Calu3 (cell line): ENCODE data around the gene KLHL29. TPM values are rescaled to one million over a fixed set of nuclear protein-coding genes. Genes with fewer than 3 reads are reported as not detected.

Experiments used
- BruUV-seq: library from RNA; stranded (reverse); fragments of 400-500 nt; replicated peaks from 2 replicates; lab custom pipeline; 2021; lab: Mats Ljungman, UMichigan
- CTCF ChIA-PET: fragments of 300-600 bp; sonication (Branson Sonifier 250); formaldehyde crosslinking; loops from one replicate; lab custom pipeline; 2022; ENCODE audit warnings: antibody characterized with exemption; lab: Charles Lee
- DNase-seq: peaks from one replicate; pipeline ENCODE4 v3.0.0; 2022
- H3K27ac Mint-ChIP-seq: one replicate; pipeline ENCODE4 v1.8.0; 2022; ENCODE audit warnings: mixed read lengths; ENCODE audit not compliant: unreplicated experiment
- H3K27me3 Mint-ChIP-seq: one replicate; pipeline ENCODE4 v1.8.0; 2022; ENCODE audit warnings: mixed read lengths; ENCODE audit not compliant: unreplicated experiment
- H3K36me3 Mint-ChIP-seq: one replicate; pipeline ENCODE4 v1.8.0; 2022; ENCODE audit warnings: mild to moderate bottlenecking, moderate library complexity, mixed read lengths; ENCODE audit not compliant: insufficient read depth, unreplicated experiment
- H3K4me1 Mint-ChIP-seq: one replicate; pipeline ENCODE4 v1.8.0; 2022; ENCODE audit warnings: mild to moderate bottlenecking, low read depth, mixed read lengths; ENCODE audit not compliant: unreplicated experiment
- H3K4me3 Mint-ChIP-seq: one replicate; pipeline ENCODE4 v1.8.0; 2022; ENCODE audit warnings: mild to moderate bottlenecking, low read depth, moderate library complexity, mixed read lengths; ENCODE audit not compliant: unreplicated experiment
- H3K9me3 Mint-ChIP-seq: one replicate; pipeline ENCODE4 v1.8.0; 2022; ENCODE audit warnings: low read depth, mixed read lengths; ENCODE audit not compliant: unreplicated experiment
- intact Hi-C: fragments of 100-400 bp; cut with micrococcal nuclease; formaldehyde crosslinking; loops from one replicate; pipeline ENCODE4 v1.10.0; 2022; ENCODE audit not compliant: unreplicated experiment
- total RNA-seq: library from RNA; stranded (reverse); gene quantifications from 2 replicates; pipeline ENCODE4 v1.2.3, GENCODE V29; 2022
- TF ChIP-seq, protein P1 (sequence below): fragments of 200-600 bp; IDR thresholded peaks from one replicate; pipeline ENCODE4 v1.8.0; 2022; ENCODE audit warnings: antibody characterized with exemption; ENCODE audit not compliant: unreplicated experiment

Gene KLHL29
- total RNA-seq, 1 experiment from 2014 or later: 11.9 TPM

DNA sequence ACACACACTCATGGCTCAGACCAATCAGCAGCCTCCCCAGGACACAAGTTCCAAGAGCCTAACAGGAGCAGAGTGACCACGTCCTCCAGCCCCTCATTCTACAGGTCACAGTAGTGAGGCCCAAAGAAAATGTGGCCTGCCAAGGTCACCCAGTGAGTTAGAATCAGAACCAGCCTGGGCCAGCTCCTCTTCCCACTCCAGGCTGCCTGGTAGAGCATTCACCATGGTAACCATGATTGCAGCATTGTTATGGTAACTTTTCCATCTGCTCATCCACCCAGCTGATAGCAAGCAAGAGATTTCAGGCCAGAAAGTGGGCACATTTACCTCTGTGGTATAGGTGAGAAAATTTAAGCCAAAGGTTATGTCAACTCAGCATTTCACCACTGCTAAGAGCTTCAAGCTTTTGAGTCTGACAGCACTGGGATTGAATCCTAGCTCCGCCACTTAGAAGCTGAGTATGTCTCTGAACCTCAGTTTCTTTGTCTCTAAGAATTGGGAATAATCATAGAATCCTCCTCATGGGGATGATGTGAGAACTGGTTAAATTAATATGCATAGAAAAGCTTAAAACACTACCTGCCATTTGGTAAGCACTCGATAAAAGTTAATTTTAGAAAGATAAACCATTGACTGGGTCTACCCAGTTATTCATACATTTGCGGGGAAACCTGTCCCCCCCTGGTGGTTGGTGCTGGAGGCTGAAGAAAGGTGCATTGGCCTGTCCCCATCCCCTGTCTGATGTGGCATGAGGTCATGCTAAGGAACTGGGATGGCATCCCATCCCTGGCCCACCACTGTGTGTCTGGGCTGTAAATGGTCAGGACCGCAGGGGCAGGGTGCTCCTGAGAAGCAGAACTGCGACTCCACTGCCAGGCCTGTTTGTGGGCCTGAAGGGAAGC is 181.5 kb downstream of the KLHL29 start:
- peaks cover 8% of the 10 kb centered on the region for H3K4me1 Mint-ChIP-seq
- no peak overlapping the region for H3K27ac Mint-ChIP-seq
- no peaks in the 10 kb centered on the region for H3K36me3 Mint-ChIP-seq
- DNase-seq: peak; percentile 54
- no peaks in the 10 kb centered on the region for H3K27me3 Mint-ChIP-seq
- intact Hi-C loops: loop anchor here (1.0 to 2.0 kb wide), 2 partner anchors 165 to 200 kb away; no protein-coding TSS in a partner anchor
- no peak overlapping the region for H3K4me3 Mint-ChIP-seq
- no TSS peak for BruUV-seq
- TF ChIP-seq, protein P1, sequence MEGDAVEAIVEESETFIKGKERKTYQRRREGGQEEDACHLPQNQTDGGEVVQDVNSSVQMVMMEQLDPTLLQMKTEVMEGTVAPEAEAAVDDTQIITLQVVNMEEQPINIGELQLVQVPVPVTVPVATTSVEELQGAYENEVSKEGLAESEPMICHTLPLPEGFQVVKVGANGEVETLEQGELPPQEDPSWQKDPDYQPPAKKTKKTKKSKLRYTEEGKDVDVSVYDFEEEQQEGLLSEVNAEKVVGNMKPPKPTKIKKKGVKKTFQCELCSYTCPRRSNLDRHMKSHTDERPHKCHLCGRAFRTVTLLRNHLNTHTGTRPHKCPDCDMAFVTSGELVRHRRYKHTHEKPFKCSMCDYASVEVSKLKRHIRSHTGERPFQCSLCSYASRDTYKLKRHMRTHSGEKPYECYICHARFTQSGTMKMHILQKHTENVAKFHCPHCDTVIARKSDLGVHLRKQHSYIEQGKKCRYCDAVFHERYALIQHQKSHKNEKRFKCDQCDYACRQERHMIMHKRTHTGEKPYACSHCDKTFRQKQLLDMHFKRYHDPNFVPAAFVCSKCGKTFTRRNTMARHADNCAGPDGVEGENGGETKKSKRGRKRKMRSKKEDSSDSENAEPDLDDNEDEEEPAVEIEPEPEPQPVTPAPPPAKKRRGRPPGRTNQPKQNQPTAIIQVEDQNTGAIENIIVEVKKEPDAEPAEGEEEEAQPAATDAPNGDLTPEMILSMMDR: peak; percentile 44
- CTCF ChIA-PET: no interaction called here
- H3K9me3 Mint-ChIP-seq: no peaks in the 10 kb centered on the region

GRCh38 chr2:23567161-23567756 is 182.3 kb downstream of the KLHL29 start:
- H3K36me3 Mint-ChIP-seq: no peaks in the 10 kb centered on the region
- TF ChIP-seq, protein P1: no peak
- no peaks in the 10 kb centered on the region for H3K27me3 Mint-ChIP-seq
- BruUV-seq: no TSS peak
- peaks cover 8% of the 10 kb centered on the region for H3K4me1 Mint-ChIP-seq
- no peak overlapping the region for H3K27ac Mint-ChIP-seq
- H3K4me3 Mint-ChIP-seq: no peak overlapping the region
- CTCF ChIA-PET: no interaction called here
- DNase-seq: no peak
- H3K9me3 Mint-ChIP-seq: no peaks in the 10 kb centered on the region
- intact Hi-C loops: loop anchor here (2.0 kb wide), 1 partner anchor 200 kb away; no protein-coding TSS in a partner anchor

- TF ChIP-seq, protein P1: no peak
- no peaks in the 10 kb centered on the region for H3K9me3 Mint-ChIP-seq
- intact Hi-C loops: no loop called here
- CTCF ChIA-PET: no interaction called here
- H3K27ac Mint-ChIP-seq: no peak overlapping the region
- BruUV-seq: no TSS peak
- H3K36me3 Mint-ChIP-seq: no peaks in the 10 kb centered on the region
- H3K4me1 Mint-ChIP-seq: peaks cover 8% of the 10 kb centered on the region
- no peak overlapping the region for H3K4me3 Mint-ChIP-seq
- H3K27me3 Mint-ChIP-seq: no peaks in the 10 kb centered on the region
- DNase-seq: no peak
These were observed 183.2 kb downstream of the KLHL29 start for GRCh38 chr2:23568211-23568610.

DNA sequence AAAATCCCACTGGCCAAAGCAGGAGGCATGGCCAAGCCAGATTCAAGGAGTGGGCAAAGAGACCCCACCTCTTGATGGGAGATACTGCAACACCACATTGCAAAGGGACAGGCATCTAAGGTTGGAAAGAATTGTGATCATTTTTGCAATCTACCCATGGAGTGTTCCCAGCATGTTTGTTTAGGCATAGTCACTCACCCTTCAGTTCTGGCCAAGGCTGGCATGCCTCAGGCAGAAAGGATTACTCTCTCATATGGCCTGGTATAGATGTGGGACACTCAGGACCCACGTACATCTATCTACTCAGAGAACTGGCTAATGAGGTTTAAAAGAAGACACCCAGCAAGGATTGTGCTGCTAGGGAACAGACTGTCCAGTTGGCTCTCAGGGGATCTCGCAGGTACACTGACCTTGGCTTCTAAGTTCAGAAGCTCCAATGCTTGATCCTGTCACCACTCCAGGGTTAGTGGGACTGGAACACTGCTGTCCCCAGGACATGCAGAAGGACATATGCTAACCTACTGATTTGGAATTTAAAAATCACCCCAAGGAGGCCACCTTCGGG is 183.7 kb downstream of the KLHL29 start:
- Mint-ChIP-seq H3K4me3 (no peak overlapping the region), H3K9me3 (no peaks in the 10 kb centered on the region)

More for the DNA sequence above, 183.7 kb downstream of the KLHL29 start:
- DNase-seq: no peak
- H3K4me1 Mint-ChIP-seq: peaks cover 3% of the 10 kb centered on the region
- TF ChIP-seq, protein P1: no peak
- H3K27me3 Mint-ChIP-seq: no peaks in the 10 kb centered on the region
- intact Hi-C loops: no loop called here
- CTCF ChIA-PET: no interaction called here
- H3K27ac Mint-ChIP-seq: no peak overlapping the region
- H3K36me3 Mint-ChIP-seq: no peaks in the 10 kb centered on the region
- no TSS peak for BruUV-seq
